Heart right ventricle (tissue), 16 donors: ENCODE measurements around the gene E2F1. TPM values are rescaled to one million over a fixed set of nuclear protein-coding genes. Genes with fewer than 3 reads are reported as not detected.

Experiments used
- ATAC-seq, 8 donors: fragments of 200-7000 bp; cut with Tn5 transposase; one replicate each; pipeline ENCODE4 v1.9.1; 2020; ENCODE audit warnings: mild to moderate bottlenecking in 8 of 8, moderate library complexity in 8 of 8, moderate number of reproducible peaks in 1 of 8
- DNase-seq, 2 donors: peaks; one replicate each; pipeline ENCODE4 v3.0.0-alpha.2; 2020
- H3K27ac ChIP-seq, 10 donors: fragments of 200-600 bp; sonication (generic) in 2 of 10; one replicate each; pipeline versions ENCODE4 v1.5.0 to v1.8.0; 2020 to 2022; ENCODE audit warnings: mild to moderate bottlenecking in 3 of 10
- H3K27me3 ChIP-seq, 7 donors: fragments of 200-600 bp; one replicate each; pipeline ENCODE4 v1.8.0; 2021 to 2022; ENCODE audit warnings: mild to moderate bottlenecking in 2 of 7
- H3K36me3 ChIP-seq, 9 donors: fragments of 200-600 bp; sonication (generic) in 1 of 9; one replicate each; pipeline versions ENCODE4 v1.5.0 to v1.8.0; 2020 to 2022; ENCODE audit warnings: mild to moderate bottlenecking in 2 of 9
- H3K4me1 ChIP-seq, 9 donors: fragments of 200-600 bp; sonication (generic) in 1 of 9; one replicate each; pipeline versions ENCODE4 v1.5.0 to v1.8.0; 2020 to 2022; ENCODE audit warnings: mild to moderate bottlenecking in 4 of 9
- H3K4me3 ChIP-seq, 10 donors: fragments of 200-600 bp; sonication (generic) in 2 of 10; one replicate each; pipeline versions ENCODE4 v1.5.0 to v1.8.0; 2020 to 2022; ENCODE audit warnings: mild to moderate bottlenecking in 7 of 10, moderate library complexity in 2 of 10
- H3K9me3 ChIP-seq, 11 donors: fragments of 200-600 bp in 10 of 11; sonication (generic) in 2 of 11; one replicate each; pipeline versions ENCODE4 v1.5.0 to v1.8.0; 2013 to 2022; ENCODE audit warnings: mild to moderate bottlenecking in 2 of 11, control low read depth in 1 of 11, moderate library complexity in 1 of 11
- WGBS, 2 donors: extraction: QIAGEN DNeasy Blood & Tissue Kit; methylation state at CpG; one replicate each; pipeline ENCODE4 v1.1.7; 2013; ENCODE audit warnings: inconsistent platforms in 1 of 2; 5-methylcytosine and 5-hydroxymethylcytosine counted together
- intact Hi-C, 10 donors: fragments of 100-400 bp; cut with DNase I; formaldehyde crosslinking; loops; one replicate each; pipeline versions ENCODE4 v1.11.1 to v1.14.2; 2022
- polyA plus RNA-seq, 2 donors: library from polyadenylated mRNA; stranded (reverse); fragments of 200-250 nt; gene quantifications; one replicate each; pipeline ENCODE4 v1.2.3, GENCODE V29; 2013
- total RNA-seq, 10 donors: library from RNA; stranded (reverse); fragmentation: NEBNext Ultra II Directional in 3 of 10; extraction: Animal tissue kit (Norgen Biotek cat#: 25700) in 3 of 10; gene quantifications; one replicate each; pipeline versions ENCODE4 v1.2.1 to v1.2.4, GENCODE V29; 2021 to 2023
- TF ChIP-seq, protein P1 (sequence below), 9 donors: fragments of 200-600 bp; sonication (generic) in 2 of 9; IDR thresholded peaks; one replicate each; pipeline versions ENCODE4 v1.5.0 to v1.8.0; 2021 to 2022; ENCODE audit warnings: antibody characterized with exemption in 9 of 9, mild to moderate bottlenecking in 5 of 9, moderate library complexity in 1 of 9
- donor health status: Arrhythmogenic right ventricular cardiomyopathy.
- donor health status: ischemic (EF 13 %, LVEDD 7.1; RV severe dilation, severe dysfunction).
- donor health status: healthy with polysubstance abuse.
- donor health status: DM: no; HTN: yes; CAD: no.
- donor health status: DM: no; HTN: no; CAD: no.
- donor health status: ischemic (EF 25% LVEDD 6.9; RV normal size, moderate dysfunction).
- donor health status: ischemic (EF 25% LVEDD 5.7; RV mildly dilated, moderate dysfunction).
- donor health status: healthy.
- donor health status: DM: yes; HTN: yes; CAD: no.
- donor health status: Ischemic cardiomyopathy.
- donor health status: ischemic (EF 35%, LVEDD 5.7; RV mildly dilated, moderate dysfunction).
- donor health status: nonischemic (EF 11% LVEDD 7.7; RV severe dilation, severe dysfunction).
- donor health status: DM: yes; HTN: yes; CAD: no.
- donor health status: PGD.
- donor health status: ischemic (EF 29% LVEDD 5.4; RV normal size, mild dysfunction).
- donor health status: nonischemic (EF 23%, LVEDD 6.1; RV moderate dilation, normal function).

The E2F1 gene
- total and polyA plus RNA-seq, 12 donors, result 0.44 to 3.4 (median 1.2) TPM

- H3K4me3 ChIP-seq, result no peak overlapping the region
- 91% methylated on average over 10 of the region's 10 CpGs for WGBS, 2 donors
- TF ChIP-seq, protein P1, sequence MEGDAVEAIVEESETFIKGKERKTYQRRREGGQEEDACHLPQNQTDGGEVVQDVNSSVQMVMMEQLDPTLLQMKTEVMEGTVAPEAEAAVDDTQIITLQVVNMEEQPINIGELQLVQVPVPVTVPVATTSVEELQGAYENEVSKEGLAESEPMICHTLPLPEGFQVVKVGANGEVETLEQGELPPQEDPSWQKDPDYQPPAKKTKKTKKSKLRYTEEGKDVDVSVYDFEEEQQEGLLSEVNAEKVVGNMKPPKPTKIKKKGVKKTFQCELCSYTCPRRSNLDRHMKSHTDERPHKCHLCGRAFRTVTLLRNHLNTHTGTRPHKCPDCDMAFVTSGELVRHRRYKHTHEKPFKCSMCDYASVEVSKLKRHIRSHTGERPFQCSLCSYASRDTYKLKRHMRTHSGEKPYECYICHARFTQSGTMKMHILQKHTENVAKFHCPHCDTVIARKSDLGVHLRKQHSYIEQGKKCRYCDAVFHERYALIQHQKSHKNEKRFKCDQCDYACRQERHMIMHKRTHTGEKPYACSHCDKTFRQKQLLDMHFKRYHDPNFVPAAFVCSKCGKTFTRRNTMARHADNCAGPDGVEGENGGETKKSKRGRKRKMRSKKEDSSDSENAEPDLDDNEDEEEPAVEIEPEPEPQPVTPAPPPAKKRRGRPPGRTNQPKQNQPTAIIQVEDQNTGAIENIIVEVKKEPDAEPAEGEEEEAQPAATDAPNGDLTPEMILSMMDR (IDR thresholded peaks at IDR 0.05), result no peak
- H3K27me3 ChIP-seq, result no peaks in the 10 kb centered on the region
- intact Hi-C loops, result no loop called here
- ATAC-seq (no peak), DNase-seq (no peak)
- no peak overlapping the region for H3K27ac ChIP-seq
- H3K36me3 ChIP-seq, result peaks cover 0 to 52% (median 24%) of the 10 kb centered on the region in 9 donors
- peaks cover 0 to 5% (median 3%) of the 10 kb centered on the region in 9 donors for H3K4me1 ChIP-seq
- H3K9me3 ChIP-seq, result no peaks in the 10 kb centered on the region
Measured at GRCh38 chr20:33713865-33714367, 27.7 kb upstream of the E2F1 start.

GRCh38 chr20:33711446-33711738 is 25.2 kb upstream of the E2F1 start:
- TF ChIP-seq, protein P1 (IDR thresholded peaks at IDR 0.05), result no peak
- intact Hi-C loops, result no loop called here
- Histone ChIP-seq H3K27me3 (no peaks in the 10 kb centered on the region), H3K9me3 (no peaks in the 10 kb centered on the region), H3K36me3 (peaks cover 0 to 77% (median 30%) of the 10 kb centered on the region in 9 donors), H3K4me3 (no peak overlapping the region), H3K27ac (no peak overlapping the region), H3K4me1 (no peaks in the 10 kb centered on the region)
- no peak for ATAC-seq
- no peak for DNase-seq
- WGBS, 2 donors, result 71 to 82% methylated on average over 1 of the region's 1 CpG

DNA sequence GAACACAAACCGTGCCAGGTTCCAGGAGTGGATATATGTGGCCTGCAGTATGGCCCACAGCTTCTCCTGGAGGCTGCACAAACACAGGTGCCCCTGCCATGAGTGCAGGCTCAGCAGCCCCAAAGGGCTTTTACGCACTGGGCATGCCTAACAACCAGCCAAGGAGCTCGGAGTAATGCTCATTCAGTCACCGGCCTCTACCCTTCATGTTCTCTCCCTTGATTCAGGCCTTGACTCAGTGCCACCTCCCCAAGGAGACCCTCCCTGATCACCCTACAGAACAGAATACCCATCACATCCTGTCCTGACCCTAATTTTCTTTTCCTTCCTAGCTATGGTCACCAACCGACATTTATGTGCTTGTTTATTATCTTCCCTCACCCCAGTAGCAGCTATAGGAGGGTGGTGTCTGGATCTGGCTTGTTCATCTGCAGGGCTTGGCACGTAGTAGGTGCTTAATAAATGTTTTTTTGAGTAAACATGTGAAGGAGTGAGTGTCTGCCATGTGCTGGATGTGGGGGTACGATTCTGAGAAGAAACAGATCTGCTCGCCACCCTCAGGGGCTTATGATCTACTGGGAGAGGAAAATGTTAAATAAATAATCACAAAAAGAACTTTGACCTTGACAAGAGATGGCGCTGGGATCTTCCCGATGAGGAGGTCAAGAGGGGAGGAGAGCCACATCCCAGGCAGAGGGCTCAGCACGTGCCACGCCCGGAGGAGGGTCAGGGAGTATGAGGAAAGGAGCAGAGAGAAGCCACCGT is 24.7 kb upstream of the E2F1 start:
- H3K36me3 ChIP-seq, result peaks cover 0 to 82% (median 30%) of the 10 kb centered on the region in 9 donors
- whole genome bisulfite sequencing, 2 donors, result 78 to 81% methylated on average over 14 of the region's 14 CpGs

GRCh38 chr20:33709905-33710541 is 23.8 kb upstream of the E2F1 start:
- ATAC-seq (peak in 1 of 8 donors; percentile 27), DNase-seq (no peak)
- Histone ChIP-seq H3K27ac (no peak overlapping the region), H3K4me1 (no peaks in the 10 kb centered on the region), H3K27me3 (no peaks in the 10 kb centered on the region), H3K9me3 (no peaks in the 10 kb centered on the region), H3K36me3 (peaks cover 0 to 88% (median 30%) of the 10 kb centered on the region in 9 donors), H3K4me3 (no peak overlapping the region)
- TF ChIP-seq, protein P1 (IDR thresholded peaks at IDR 0.05), result no peak
- 88 to 89% methylated on average over 16 of the region's 16 CpGs for WGBS, 2 donors
- intact Hi-C loops, result no loop called here

More for the DNA sequence above, 24.7 kb upstream of the E2F1 start:
- ATAC-seq (peak in 1 of 8 donors; percentile 20), DNase-seq (no peak)
- intact Hi-C loops, result no loop called here
- no peaks in the 10 kb centered on the region for H3K4me1 ChIP-seq
- H3K4me3 ChIP-seq, result no peak overlapping the region
- no peaks in the 10 kb centered on the region for H3K9me3 ChIP-seq
- H3K27ac ChIP-seq, result no peak overlapping the region
- TF ChIP-seq, protein P1 (IDR thresholded peaks at IDR 0.05), result no peak
- no peaks in the 10 kb centered on the region for H3K27me3 ChIP-seq
